Measurements from ENCODE around the gene RFFL.

DNA sequence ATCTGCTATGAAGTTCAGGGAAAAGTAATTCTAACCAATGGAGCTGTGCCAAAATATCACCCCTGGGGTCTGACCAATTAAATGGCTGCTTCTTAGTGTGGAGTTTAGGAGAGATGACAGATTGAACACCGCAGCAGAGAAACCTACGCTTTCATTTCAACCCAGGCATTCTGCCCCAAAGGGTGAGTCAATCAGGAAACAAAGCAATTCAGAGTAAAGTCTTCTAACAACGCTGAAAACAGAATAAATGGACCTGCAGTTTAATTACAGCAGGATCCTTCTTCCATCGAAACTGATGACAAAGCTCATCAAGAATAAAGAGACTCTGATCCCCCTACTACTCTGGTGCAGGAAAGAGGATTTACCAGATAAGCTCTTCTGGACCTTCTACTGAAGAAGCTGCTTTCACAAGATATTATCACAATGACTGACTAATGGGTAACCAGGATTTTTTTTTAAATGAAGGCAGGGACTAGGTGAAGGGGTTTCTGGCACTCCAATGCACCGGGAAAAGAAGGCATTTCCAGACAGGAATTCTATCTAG, 16.7 kb downstream of the RFFL start:
- TF ChIP-seq, protein P1, sequence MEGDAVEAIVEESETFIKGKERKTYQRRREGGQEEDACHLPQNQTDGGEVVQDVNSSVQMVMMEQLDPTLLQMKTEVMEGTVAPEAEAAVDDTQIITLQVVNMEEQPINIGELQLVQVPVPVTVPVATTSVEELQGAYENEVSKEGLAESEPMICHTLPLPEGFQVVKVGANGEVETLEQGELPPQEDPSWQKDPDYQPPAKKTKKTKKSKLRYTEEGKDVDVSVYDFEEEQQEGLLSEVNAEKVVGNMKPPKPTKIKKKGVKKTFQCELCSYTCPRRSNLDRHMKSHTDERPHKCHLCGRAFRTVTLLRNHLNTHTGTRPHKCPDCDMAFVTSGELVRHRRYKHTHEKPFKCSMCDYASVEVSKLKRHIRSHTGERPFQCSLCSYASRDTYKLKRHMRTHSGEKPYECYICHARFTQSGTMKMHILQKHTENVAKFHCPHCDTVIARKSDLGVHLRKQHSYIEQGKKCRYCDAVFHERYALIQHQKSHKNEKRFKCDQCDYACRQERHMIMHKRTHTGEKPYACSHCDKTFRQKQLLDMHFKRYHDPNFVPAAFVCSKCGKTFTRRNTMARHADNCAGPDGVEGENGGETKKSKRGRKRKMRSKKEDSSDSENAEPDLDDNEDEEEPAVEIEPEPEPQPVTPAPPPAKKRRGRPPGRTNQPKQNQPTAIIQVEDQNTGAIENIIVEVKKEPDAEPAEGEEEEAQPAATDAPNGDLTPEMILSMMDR (conservative IDR thresholded peaks at IDR 0.05): no peak
- TF ChIP-seq ZFX (IDR thresholded peaks at IDR 0.05): no peak
